Amniotic stem cell (primary cell): ENCODE results near the gene TRIM49C.
"Not testable (repeated sequence)": the region's sequence is repeated elsewhere in the genome, so short reads cannot be mapped to it uniquely, and the experiment has no call there.

Experiments
- DNase-seq: peaks from one replicate; lab custom pipeline; 2025; lab: John Stamatoyannopoulos, UW

TRIM49C gene, protein sequence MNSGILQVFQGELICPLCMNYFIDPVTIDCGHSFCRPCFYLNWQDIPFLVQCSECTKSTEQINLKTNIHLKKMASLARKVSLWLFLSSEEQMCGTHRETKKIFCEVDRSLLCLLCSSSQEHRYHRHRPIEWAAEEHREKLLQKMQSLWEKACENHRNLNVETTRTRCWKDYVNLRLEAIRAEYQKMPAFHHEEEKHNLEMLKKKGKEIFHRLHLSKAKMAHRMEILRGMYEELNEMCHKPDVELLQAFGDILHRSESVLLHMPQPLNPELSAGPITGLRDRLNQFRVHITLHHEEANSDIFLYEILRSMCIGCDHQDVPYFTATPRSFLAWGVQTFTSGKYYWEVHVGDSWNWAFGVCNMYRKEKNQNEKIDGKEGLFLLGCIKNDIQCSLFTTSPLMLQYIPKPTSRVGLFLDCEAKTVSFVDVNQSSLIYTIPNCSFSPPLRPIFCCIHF

DNA sequence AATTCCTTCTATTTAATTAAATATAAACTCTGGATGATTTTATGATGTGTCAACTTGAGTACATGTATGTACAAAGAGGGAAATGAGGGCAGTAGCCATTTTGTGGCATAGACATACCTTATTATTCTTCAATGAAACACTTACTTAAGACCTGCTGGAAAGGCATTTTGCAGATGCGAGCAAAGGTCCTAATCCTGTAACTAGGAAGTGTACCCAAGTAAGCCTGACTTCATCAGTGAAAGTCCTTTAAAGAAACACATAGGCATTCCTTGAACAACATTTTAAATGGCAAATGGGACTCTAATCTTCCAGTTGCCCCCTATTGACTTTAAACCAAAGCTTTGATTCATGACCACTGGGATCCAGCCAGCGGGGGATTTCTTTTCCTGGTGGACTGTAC is at the start of gene TRIM49C:
TSS of gene TRIM49C (plus strand) at position 301 of the 400 bp plus-strand sequence. CDS start 4,106 bp downstream, outside the sequence.
- DNase-seq = not testable (repeated sequence)

- DNase-seq = not testable (repeated sequence)
These were observed 6.7 kb upstream of the TRIM49C start for GRCh38 chr11:90024184-90024583.

- not testable (repeated sequence) for DNase-seq
These were observed 20.8 kb downstream of the TRIM49C start for GRCh38 chr11:90051591-90052209.

DNA sequence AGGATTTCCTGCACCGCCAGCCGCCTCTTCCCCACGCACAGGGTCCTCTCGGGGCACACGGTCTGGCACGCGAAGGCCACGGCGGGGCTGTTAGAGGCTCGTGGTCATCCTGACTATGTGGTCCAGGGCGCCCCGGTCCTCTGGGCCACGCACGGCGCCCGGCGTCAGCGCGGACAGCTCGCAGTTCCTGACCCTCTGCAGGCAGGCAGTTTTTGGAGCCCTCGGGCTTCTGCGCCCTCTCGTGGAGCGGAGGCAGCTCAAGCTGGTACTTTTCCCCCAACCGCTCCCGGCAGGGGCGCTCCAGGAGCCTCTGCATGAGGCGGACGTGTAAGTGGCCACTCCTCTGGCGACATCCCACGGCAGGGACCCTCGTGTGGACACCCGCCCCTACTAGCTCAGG is 21.4 kb downstream of the TRIM49C start:
- not testable (repeated sequence) for DNase-seq

- DNase-seq = not testable (repeated sequence)
These were observed 22.6 kb downstream of the TRIM49C start for GRCh38 chr11:90053545-90053944.

DNA sequence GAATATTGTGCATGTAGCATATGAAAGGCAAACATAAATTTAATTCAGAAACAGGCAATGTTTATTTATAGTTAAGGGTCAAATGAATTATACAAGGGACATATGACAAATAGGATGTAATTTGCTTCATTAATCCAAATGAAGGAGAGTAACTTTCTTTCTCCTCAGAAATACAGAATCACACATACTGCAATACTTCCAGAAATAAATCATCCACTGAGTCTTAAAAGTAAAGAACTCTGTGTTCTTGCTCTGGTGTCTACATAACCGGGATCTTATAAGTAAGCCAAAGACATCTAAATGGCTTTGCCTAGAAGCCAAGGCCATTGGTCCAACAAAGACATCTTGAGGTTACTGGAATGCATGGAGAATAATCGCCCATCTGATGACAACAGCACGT is 54.7 kb downstream of the TRIM49C start, which contains the start of gene UBTFL1:
TSS of gene UBTFL1 (plus strand) at position 301 of the 400 bp plus-strand sequence. CDS start at position 301, 0 bp downstream.
- not testable (repeated sequence) for DNase-seq

- DNase-seq = not testable (repeated sequence)
These were observed 57.8 kb downstream of the TRIM49C start for GRCh38 chr11:90088731-90089130.
